Measurements from ENCODE around the gene PHACTR3. TPM values are rescaled to one million over a fixed set of nuclear protein-coding genes. Genes with fewer than 3 reads are reported as not detected.

Gene PHACTR3
- total and polyA plus RNA-seq, 2 of the 8 experiments (the other 6 are each of a cell fraction or from before 2014, with no cell fraction given): 0.05 to 0.13 TPM

DNA sequence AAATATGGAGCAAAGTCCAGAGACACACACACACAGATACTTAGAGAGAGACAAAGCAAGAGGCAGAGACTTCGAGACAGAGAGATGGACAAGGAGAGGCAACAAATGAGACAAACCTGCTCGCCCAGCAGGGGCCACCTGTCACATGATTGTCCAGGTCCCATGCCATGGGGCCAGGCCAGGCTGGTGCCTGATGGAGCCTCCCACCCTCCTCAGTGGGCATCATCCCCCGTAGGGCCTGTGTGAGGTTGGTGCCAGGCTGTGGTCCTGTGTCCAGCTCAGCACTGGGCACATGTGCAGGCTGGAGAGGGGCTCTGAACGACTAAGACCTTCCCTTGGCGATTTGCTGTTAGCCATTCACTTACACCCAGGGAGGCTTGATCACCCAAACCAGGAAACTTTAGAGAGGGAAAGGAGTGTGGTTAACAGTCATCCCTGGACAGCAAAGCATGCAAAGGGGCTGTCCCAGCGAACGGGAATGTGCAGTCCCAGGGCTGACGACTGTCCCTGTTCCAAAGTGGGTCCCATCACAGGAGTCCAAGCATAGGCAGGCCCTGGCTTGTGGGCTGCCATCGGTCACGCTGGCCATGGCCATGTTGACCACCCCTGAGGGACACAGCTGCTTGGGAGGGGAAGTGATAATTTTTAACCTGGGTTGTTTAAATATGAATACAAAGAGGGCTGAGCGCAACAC is 38.4 kb upstream of the PHACTR3 start:
- Histone ChIP-seq H3K79me2 (ENCODE audit: control insufficient read depth in 1 of 2, insufficient read depth in 2 of 2, low read length in 2 of 2) (no peaks in the 10 kb centered on the region), H3K4me2 (ENCODE audit: insufficient read depth in 1 of 2, low read depth in 2 of 2, low read length in 2 of 2) (no peak overlapping the region), H4K20me1 (replicated peaks in 1 of 2; ENCODE audit: control insufficient read depth in 1 of 2, insufficient read depth in 2 of 2, low read length in 2 of 2) (peaks cover 0 to 4% of the 10 kb centered on the region in 2 experiments), H2BK5ac (ENCODE audit: low read depth, low read length) (no peak overlapping the region), H3K4me3 (ENCODE audit: extremely low read depth in 1 of 4, insufficient read depth in 2 of 4, low read depth in 3 of 4, low read length in 4 of 4) (no peak overlapping the region), H4K91ac (replicated peaks; ENCODE audit: insufficient read length, low read length) (no peak overlapping the region), H3K9me3 (ENCODE audit: insufficient read depth in 2 of 2, low read depth in 1 of 2, low read length in 1 of 2) (peaks cover 61 to 79% of the 10 kb centered on the region in 2 experiments), H2AFZ (ENCODE audit: low read length) (no peak overlapping the region), H2AK5ac (ENCODE audit: low read depth, low read length) (no peak overlapping the region), H4K8ac (ENCODE audit: extremely low read depth, insufficient read depth, low read length) (no peak overlapping the region), H3K27me3 (replicated peaks in 1 of 4; ENCODE audit: control insufficient read depth in 3 of 4, extremely low read depth in 1 of 4, insufficient read depth in 3 of 4, low read length in 3 of 4) (no peaks in the 10 kb centered on the region), H4K5ac (ENCODE audit: insufficient read length, low read depth, low read length) (no peak overlapping the region), H3K23ac (ENCODE audit: insufficient read length) (no peak overlapping the region), H2BK20ac (ENCODE audit: low read length) (no peak overlapping the region), H3K9ac (replicated peaks in 1 of 4; ENCODE audit: extremely low read depth in 1 of 4, low read depth in 3 of 4, low read length in 3 of 4) (no peak overlapping the region), H3K56ac (replicated peaks; ENCODE audit: insufficient read length, low read depth, low read length) (no peak overlapping the region), H3K27ac (ENCODE audit: low read depth, low read length) (no peak overlapping the region), H3K14ac (ENCODE audit: insufficient read length) (no peak overlapping the region), H3K4ac (replicated peaks; ENCODE audit: insufficient read length, low read depth, low read length) (no peak overlapping the region), H3K23me2 (ENCODE audit: low read depth, low read length) (peaks cover 5% of the 10 kb centered on the region; the same call in 1 of the 2 replicates), H2BK15ac (ENCODE audit: low read length) (no peak overlapping the region), H2BK120ac (replicated peaks; ENCODE audit: low read depth, low read length) (no peak overlapping the region), H3K79me1 (ENCODE audit: low read depth, low read length) (no peaks in the 10 kb centered on the region), H3K36me3 (ENCODE audit: control insufficient read depth in 2 of 4, insufficient read depth in 4 of 4, low read length in 3 of 4) (no peaks in the 10 kb centered on the region), H2BK12ac (ENCODE audit: low read depth, low read length) (no peak overlapping the region), H3K18ac (ENCODE audit: extremely low read depth, low read length) (no peak overlapping the region), H3K4me1 (replicated peaks in 1 of 4; ENCODE audit: control insufficient read depth in 3 of 4, insufficient read depth in 4 of 4, low read length in 3 of 4) (no peaks in the 10 kb centered on the region; a peak in 1 of 7 replicates)
- ChIA-PET POLR2A (ENCODE audit: partially characterized antibody) (no interaction called here), CTCF (ENCODE audit: partially characterized antibody) (interaction anchor here (0.7 kb wide), 1 partner anchor 39 kb away, joined by 3 read pairs; no protein-coding TSS in a partner anchor)
- FAIRE-seq (no peak), DNase-seq (ENCODE audit: low read depth in 1 of 2, low spot score in 2 of 2) (no peak)
- 82% methylated on average over 11 of the region's 11 CpGs; no CpG with 5 or more reads in 1 of the 2 experiments for WGBS, 2 experiments (ENCODE audit: extremely low coverage in 1 of 2, insufficient coverage in 1 of 2, insufficient read length in 1 of 2, insufficient replicate concordance in 2 of 2, low coverage in 1 of 2, low lambda C conversion rate in 2 of 2, missing lambda C conversion rate in 1 of 2)
- TF ChIP-seq POLR2AphosphoS5 (IDR thresholded peaks at IDR 0.05; ENCODE audit: low read depth, low read length) (no peak), JUND (IDR thresholded peaks at IDR 0.05; ENCODE audit: low read length) (no peak), SIN3A (conservative IDR thresholded peaks at IDR 0.05 in 1 of 2, IDR thresholded peaks at IDR 0.05 in 1 of 2; ENCODE audit: low read depth in 1 of 2, low read length in 2 of 2) (no peak), EP300 (IDR thresholded peaks at IDR 0.05; ENCODE audit: borderline replicate concordance in 1 of 2, low read depth in 2 of 2, low read length in 2 of 2) (no peak), SAP30 (IDR thresholded peaks at IDR 0.05; ENCODE audit: insufficient read depth, insufficient replicate concordance, low read length) (no peak), BCL11A (IDR thresholded peaks at IDR 0.05; ENCODE audit: low read depth in 2 of 2, low read length in 2 of 2) (no peak), CHD2 (IDR thresholded peaks at IDR 0.05; ENCODE audit: low read length) (no peak), CEBPB (IDR thresholded peaks at IDR 0.05; ENCODE audit: low read depth, low read length) (no peak), RXRA (IDR thresholded peaks at IDR 0.05; ENCODE audit: insufficient read depth, low read depth, low read length) (no peak), POU5F1 (IDR thresholded peaks at IDR 0.05; ENCODE audit: low read depth, low read length) (no peak)
- TF ChIP-seq, protein P1, sequence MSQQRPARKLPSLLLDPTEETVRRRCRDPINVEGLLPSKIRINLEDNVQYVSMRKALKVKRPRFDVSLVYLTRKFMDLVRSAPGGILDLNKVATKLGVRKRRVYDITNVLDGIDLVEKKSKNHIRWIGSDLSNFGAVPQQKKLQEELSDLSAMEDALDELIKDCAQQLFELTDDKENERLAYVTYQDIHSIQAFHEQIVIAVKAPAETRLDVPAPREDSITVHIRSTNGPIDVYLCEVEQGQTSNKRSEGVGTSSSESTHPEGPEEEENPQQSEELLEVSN (IDR thresholded peaks at IDR 0.05): no peak
